Myocyte (in vitro differentiated cells): ENCODE measurements around the gene PPARA. TPM values are rescaled to one million over a fixed set of nuclear protein-coding genes. Genes with fewer than 3 reads are reported as not detected.

ENCODE experiments used
- DNase-seq: peaks from one replicate; pipeline ENCODE4 v3.0.0-alpha.2; 2012; ENCODE audit warnings: low read depth
- total RNA-seq: library from RNA; depleted of rRNA; stranded (reverse); fragments of >200 nt; gene quantifications from 2 replicates; pipeline ENCODE4 v1.2.3, GENCODE V29; 2014

Gene PPARA
- total RNA-seq, 1 donor from 2014 or later = 17.5 TPM

DNA sequence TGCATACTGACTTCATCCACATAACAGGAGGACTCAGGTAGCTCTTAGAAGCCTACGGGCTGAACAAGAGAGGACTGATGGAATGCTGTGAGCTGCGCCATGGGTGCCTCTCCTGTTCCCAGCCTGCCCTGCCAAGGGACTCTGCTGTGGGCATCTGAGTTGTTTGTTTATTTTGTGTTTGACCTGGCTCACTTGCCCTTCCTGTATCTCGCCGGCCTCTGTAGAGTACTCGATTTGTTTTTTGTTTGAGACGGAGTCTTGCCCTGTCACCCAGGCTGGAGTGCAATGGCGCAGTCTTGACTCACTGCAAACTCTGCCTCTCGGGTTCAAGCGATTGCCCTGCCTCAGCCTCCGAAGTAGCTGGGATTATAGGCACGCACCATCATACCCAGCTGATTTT lies 119.2 kb downstream of the PPARA start:
- no peak for DNase-seq

DNA sequence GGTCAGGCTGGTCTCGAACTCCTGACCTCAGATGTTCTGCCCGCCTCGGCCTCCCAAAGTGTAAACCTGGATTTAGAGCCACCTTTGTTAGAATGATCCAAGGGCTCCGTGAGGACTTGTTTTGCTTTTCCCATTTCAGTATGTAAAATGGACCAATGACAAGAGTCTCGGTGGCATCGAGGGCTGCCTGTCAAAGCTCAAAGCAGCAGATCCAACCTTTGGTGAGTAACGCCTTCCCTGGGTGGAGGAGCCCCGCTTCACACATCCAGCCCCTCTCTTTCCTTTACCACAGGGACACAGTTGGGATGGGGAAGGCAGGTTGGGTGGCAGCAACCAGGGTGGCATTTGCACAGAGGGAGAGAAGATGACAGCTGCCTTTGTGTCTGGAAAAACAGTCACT lies 121.9 kb downstream of the PPARA start:
- no peak for DNase-seq

DNA sequence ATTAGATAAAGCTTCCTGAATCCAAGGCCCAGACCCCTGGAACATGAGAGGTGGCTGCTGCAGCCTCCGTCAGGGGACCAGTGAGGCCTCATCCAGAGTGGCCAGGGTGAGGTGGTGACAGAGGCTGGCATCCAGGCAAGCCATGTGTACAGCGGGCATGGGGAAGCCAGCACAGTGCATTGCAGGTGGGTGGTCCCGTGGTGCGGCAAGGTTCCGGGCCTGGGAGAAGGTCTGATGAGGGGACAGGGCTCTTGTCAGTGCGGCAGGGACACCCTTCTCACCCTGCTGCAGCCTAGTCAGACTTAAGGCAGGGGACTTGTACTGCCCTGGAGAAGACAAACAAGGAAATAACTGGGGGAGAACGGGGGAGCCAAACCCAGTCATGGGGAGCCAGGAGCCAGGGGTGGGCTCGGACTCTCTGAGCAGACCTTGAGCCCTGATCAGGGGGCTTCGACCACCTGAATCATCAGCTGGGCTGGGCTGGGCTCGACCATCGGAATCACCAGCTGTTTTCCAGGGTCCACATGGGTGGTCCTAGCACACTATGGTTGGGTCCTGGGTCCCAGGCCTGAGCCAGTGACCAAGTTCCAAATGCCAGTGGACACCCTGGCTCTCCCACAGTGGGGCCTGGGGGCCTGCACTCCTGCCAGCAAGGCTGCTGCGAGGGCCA lies 122.6 kb downstream of the PPARA start:
- no peak for DNase-seq

- DNase-seq = no peak
These were observed 123.3 kb downstream of the PPARA start for GRCh38 chr22:46273432-46274148.

GRCh38 chr22:46274381-46274780 lies 124.1 kb downstream of the PPARA start:
- DNase-seq = no peak

DNA sequence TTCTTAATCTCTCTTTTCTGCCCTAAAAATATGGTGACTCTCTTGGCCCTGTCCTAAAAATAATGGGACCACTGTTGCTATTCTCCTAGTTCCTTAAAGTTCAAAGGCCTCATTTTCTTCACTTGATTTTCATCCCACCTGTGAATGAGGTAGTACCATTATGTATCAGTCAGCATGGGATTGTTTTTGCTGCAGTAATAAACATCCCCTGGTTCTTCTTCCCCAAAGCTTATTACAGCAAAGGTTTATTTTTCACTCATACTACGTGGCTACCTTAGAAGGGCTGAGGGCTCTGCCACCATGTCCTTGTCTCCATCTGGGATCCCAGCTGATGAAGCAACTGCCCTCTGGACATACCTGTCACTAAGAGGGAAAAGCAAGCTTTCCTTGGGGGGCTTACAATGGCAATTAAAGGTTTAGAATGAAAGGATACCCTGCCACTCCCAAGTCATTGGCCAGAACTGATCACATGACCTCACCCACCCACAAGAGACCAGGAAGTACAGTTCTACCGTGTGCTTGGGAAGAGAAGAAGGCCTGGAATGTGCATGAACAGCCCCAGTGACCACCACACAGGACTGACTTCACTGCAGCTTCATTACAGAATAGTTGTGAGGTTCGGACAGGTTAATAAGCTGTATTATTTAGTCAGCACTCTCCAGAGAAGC lies 125.3 kb downstream of the PPARA start:
- no peak for DNase-seq

DNA sequence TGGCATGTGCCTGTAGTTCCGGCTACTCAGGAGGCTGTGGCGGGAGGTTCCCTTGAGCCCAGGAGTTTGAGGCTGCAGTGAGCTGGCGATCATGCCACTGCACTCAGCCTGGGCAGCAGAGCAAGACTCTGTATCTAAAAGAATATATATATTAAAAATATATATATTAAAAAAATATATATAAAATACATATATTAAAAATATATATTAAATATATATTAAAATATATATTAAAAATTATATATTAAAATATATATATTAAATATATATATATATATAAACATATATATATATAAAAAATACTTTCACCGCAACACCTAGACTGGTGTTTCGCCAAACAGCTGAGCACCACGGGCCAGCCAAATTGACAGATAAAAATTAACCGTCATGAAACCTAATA lies 126.2 kb downstream of the PPARA start:
- DNase-seq = no peak

DNA sequence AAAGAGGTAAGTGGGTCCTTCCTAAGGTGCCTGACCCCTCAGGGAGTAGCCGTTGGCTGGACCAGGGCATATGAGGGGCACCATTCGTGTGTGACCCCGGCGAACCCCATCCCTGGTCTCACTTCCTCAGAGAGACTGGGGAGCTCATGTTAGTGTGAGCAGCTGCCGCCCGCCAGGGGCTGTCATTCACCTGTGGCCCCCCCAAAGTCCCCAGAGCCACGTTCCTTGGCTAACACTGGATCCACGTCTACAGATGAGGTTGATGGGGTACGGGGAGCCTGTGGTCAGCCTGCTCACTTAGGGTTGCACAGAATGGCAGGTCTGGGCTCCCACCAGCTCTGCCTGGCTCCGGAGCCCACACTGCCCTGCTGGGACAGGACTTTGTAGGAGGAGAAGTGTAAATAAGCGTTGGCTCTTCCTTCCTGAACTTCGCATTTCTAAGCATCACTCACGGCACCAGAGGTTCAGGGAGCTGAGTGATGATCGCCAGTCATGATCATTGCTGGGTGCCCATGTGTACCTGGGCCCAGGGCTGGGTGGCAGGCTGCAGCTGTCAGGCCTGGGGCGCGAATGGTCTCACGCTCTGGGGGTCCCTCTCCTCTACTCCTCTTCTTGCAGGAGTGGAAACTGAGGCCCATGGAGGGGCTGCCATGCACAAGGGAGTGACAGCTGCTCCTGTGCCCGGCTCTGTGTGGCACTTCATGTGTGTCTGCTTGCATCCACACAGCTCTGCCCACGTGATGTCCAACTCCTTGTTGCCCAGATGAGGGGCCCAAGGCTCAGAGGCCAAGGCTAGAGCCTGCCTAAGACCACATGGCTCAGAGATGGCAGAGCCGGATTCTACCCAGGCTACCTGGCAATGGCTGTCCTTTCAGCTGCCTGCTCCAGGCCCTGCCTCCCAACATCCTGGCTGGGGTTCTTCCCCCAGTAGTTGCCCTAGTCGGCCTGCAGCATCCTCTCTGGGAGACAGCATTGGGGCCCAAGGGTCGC lies 128.6 kb downstream of the PPARA start:
- DNase-seq = no peak

DNA sequence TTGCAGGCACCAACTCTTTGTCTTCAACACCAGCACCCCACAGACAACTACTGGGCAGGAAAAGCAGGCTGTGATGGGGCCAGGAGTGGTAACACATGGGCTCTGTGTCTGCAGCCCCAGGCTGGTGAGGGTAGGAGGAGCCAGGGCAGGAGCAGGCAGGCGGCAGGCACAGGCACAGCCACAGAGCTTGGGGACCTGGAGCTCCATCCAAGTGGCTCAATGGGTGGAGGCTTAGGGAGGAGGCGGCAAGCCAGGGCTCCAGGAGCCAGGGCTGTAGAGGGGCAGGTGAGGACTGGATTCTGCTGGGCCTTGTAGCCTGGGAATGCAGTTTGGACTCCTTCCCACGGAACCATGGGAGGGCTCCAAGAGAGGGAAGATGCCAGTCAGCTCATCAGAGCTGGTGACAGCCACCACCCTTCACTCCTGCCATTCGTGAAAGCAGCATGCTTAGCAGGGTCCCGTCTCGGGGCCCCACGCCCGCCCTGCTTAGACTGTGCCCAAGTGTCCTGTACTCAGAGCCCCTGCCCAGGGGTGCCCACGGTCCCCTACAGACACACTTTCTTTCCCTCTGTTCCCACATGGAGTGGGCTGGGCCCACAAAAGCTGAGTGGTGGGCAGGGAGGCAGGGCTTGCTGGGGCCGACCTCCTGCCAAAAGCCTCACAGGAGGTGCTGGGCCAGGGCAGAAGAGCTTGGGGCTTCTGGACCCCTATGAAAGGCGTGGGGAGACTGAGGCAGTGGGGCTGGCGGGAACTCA lies 129.9 kb downstream of the PPARA start:
- DNase-seq = no peak

DNA sequence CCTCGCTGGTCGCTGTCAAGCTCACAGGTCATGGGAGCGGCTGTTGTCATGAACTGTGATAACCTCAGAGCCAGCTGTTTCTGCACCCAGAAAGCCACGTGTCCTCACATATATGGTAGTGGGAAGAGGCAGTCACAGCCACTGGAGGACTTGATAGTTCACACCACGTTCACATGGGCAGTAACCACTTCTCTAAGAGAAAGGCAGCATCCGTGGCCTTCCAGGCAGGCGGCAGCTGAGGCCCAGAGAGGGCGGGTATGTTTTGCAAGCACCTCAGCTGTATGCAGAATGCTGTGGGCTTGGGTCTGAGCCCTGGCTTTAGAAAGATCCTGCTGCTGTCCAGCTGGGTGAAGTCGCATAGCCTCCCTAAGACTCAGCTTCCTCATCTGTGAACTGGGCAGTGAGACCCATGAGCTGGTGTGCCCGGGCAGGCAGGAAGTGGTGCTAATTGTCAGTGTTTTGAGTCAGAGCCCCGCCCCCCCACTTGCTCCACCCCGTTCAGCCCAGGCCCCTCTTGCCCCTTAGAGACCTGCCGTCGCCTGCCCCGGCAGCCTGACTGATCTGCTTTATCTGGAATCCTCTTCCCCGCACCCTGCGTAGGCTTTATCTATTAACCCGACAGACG lies 130.8 kb downstream of the PPARA start:
- DNase-seq = peak; percentile 65

- DNase-seq = no peak
These were observed 131.7 kb downstream of the PPARA start for GRCh38 chr22:46281866-46282678.

GRCh38 chr22:46286006-46286405 lies 135.7 kb downstream of the PPARA start:
- DNase-seq = peak; percentile 30

GRCh38 chr22:46286941-46287872 lies 136.9 kb downstream of the PPARA start:
- DNase-seq = no peak

- no peak for DNase-seq
These were observed 137.8 kb downstream of the PPARA start for GRCh38 chr22:46287873-46288751.

DNA sequence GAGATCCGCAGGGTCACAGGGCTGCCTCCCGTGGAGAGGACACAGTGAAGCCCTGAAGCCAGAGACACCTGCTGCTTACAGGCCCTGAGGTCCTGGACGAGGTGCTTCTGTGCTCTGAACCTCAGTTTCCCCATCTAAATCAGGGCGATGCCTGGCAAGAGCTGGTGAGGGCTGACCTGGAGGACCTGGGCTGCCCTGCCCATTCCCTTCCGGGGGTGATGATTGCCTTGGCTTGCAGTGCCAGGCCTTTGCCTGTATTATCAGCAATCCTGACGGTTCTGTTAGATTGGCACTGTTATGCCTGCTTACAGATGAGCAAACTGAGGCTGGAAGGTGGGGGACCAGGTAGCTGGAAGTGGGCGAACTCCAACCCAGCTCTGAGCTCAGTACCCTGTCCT lies 138.5 kb downstream of the PPARA start:
- no peak for DNase-seq

DNA sequence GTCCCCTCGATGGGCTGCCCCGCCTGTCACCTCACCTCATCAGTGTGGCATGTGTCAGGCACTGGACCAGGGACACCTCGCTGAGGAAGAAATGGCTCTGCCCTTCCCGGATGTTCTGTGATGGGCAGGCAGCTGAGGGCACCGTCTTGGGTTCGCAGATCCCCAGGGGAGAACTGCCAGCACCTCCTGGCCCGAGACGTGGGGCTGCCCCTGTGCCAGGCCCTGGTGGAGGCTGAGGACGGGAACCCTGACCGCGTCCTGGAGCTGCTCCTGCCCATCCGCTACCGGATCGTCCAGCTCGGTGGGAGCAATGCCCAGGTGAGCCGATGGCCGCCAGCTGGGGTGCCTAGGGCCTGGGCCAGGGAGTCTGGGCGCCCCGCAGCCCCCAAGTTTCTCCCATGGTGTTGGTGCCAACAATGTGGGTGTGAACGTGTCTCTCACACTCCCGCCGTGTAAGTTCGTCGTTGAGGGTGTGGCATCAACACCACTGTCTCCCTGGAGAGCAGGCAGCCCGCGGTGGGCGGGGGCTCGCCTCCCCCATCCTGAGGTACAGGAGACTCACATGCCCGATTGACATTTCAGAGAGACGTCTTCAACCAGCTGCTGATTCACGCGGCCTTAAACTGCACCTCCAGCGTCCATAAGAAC lies 139.0 kb downstream of the PPARA start:
- no peak for DNase-seq
